ENCODE measurements around the gene ARL2BP. TPM values are rescaled to one million over a fixed set of nuclear protein-coding genes. Genes with fewer than 3 reads are reported as not detected.

Gene ARL2BP
- total and polyA plus RNA-seq, 10 of the 15 experiments (the other 5 are each of a cell fraction or from before 2014, with no cell fraction given), result 12.5 to 56.6 (median 29.7) TPM

- TF ChIP-seq SREBF1 (IDR thresholded peaks at IDR 0.05; ENCODE audit: low read length) (no peak), HCFC1 (IDR thresholded peaks at IDR 0.05; ENCODE audit: low read length) (no peak; the same call in 1 of the 2 replicates), BMI1 (IDR thresholded peaks at IDR 0.05; ENCODE audit: borderline replicate concordance) (peak; percentile 76), YY1 (IDR thresholded peaks at IDR 0.05; ENCODE audit: low read depth, low read length) (peak; percentile 51; the same call in 1 of the 2 replicates), CHD4 (IDR thresholded peaks at IDR 0.05) (no peak), ELK1 (IDR thresholded peaks at IDR 0.05; ENCODE audit: low read depth, low read length) (peak; percentile 74; the same call in 1 of the 2 replicates), POU2F2 (IDR thresholded peaks at IDR 0.05; ENCODE audit: borderline replicate concordance, low read depth, low read length) (peak; percentile 51; the same call in 1 of the 3 replicates), FOXK2 (IDR thresholded peaks at IDR 0.05) (no peak), WRNIP1 (IDR thresholded peaks at IDR 0.05; ENCODE audit: borderline replicate concordance, low read depth, low read length) (0 out of 2 replicates have a peak, but pooled peaks have one; percentile 53), EED (IDR thresholded peaks at IDR 0.05; ENCODE audit: low read depth) (peak; percentile 55), CHD1 (IDR thresholded peaks at IDR 0.05; ENCODE audit: low read depth, low read length) (no peak), SREBF2 (IDR thresholded peaks at IDR 0.05; ENCODE audit: low read length) (no peak), RCOR1 (conservative IDR thresholded peaks at IDR 0.05; ENCODE audit: low read depth, low read length) (no peak), HDGF (IDR thresholded peaks at IDR 0.05) (peak; percentile 47; the same call in 1 of the 2 replicates)
These were observed at the start of gene ARL2BP (continued) for GRCh38 chr16:57244767-57245471.
